ENCODE measurements around the gene GAS5.

The GAS5 gene

DNA sequence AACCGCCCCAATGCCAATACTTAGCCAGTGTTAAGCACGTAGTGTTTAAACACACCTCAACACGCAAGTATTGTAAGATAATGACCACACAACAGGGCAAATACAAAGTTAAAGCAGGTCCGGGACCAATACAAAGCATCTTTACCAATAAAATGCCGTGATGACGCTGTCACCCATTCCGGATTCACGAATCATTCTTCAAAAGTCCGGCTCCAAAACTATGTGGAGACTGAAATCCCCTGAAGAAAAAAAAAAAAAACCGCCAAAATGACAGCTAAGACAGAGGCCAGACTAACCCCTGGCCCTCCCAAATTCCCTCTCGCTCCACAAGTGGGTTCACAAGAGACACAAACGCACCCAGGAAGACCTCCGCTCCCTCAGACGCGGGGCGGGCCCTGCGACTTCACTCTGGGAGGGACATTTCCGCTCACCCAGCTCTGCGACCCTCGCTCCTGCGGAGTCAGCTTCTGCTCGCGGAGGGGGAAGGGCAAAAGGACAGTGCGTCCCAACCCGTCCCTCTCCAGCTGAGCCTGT lies 43.9 kb downstream of the GAS5 start:
- no peak for DNase-seq

DNA sequence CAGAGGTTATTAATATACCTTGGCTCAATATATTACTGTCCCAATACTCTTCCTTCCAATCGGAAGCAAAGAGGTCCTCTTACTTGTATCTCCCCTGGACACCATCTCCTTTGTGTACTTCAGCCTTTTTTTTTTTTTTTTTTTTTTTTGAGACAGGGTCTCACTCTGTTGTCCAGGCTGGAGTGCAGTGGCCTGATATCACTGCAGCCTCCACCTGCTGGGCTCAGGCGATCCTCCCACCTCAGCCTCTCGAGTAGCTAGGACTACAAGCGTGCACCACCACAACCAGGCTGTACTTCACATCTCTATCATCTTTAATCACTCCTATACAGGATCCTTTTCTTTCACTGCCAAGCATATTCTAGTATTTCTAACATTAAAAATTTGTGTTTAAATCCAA lies 46.1 kb downstream of the GAS5 start:
- no peak for DNase-seq

DNA sequence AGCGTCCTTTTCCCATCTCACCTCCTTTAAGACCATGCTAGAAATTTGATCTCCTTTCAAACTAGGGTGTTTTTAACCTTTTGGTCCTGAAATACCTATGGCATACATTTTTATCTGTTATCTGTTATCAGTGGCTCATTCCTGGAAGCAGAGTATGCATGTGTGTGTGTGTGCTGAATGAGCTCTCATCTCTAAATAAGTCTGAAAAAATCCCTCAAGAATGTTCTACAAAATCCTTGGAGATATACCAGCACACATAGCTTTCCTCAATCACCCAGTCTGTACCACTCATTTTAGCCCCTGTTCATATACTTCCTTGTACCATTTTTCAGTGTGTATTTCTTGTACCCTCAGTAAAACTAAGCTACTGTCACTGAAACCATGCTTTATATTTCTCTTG lies 49.3 kb downstream of the GAS5 start:
- DNase-seq: no peak

All from effector CD4-positive, alpha-beta T cell (primary cell).